HG03460 (cell line): ENCODE measurements around the gene HOXD10.

Source experiments
- ATAC-seq: cut with Tn5 transposase; IDR thresholded peaks from one replicate; pipeline ENCODE4 v1.9.1; 2021; ENCODE audit not compliant: unreplicated experiment

The HOXD10 gene

DNA sequence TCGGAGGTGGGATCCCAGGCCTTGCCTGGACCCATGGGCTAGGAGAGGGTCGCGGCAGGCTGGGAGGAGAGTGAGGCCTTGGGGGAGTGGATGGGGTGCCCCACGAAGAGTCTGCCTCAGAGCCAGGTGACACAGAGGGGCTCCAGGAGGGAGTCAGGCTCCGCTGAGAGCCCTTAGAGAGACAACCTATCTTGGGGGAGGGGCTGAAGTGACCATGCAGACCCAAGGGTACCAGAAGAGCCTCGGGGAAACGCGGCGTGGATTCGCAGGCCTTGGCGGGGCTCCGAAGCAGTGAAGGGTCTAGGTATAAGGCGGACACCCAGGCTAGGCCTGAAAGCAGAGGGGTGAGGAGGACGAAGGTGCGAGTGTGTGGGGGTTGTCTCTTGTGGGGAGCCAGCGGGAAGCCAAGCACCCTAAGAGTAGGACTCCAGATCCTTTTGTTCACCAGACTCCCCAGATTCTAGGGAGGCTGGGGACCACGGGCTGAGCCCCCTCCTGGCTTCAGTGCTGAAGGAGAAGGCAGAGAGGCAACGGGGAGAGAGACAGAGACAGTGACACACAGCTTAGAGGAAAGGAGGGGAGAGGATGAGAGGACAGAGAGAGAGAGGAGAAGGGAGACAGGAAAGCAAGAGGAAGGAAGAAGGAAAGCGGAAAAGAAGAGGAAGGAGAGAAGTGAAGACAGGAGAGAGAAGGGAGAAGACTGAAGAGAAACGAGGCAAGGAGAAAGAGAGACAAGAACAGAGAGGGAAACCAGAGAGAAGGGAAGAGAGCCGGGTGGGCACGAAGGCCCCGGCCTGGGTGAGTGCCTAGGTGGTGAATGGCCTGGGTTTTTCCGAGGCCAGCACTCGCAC lies 10.6 kb upstream of the HOXD10 start:
- ATAC-seq = no peak

DNA sequence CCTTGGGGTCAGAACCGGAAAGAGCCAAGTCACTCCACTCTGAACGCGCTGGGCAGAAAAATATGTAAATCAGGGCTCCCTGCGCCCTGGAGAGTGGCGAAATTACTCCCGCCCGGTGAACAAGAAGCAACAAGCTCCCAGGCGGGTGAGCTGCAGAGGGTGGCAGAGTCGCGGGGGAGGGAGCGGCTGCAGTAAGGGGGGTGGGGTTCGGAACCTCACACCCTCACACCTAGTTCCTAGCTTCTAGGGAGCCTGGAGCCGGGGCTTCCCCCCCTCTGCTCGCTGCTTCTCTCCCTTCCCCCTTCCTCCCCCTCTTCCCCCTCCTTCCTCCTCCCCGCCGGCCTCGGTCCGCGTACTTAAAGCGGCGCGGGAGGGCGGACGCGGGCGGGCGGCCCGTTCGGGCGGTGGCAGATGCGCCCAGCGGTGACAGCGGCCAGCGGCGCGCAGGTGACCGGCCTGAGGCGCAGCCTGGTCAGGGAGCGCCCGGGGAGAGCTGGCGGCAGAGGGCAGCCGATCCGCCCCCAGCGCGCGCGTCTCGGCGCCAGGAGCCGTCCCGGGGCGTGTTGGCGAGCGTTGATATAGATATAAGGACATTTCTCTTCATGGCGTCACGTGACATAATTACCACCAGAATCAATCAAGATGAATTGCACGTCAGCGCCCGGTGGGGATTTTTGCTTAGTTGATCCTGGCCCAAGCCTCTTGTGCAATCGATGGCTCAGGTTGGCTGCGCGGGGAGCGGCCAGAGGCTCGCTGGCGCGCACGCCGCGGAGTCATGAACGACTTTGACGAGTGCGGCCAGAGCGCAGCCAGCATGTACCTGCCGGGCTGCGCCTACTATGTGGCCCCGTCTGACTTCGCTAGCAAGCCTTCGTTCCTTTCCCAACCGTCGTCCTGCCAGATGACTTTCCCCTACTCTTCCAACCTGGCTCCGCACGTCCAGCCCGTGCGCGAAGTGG lies 9.7 kb upstream of the HOXD10 start, which contains the start of gene HOXD11:
Gene HOXD11, plus strand, starts transcription at position 700 of the 959 bp plus-strand sequence. Its CDS starts 76 bp downstream, at position 776.
- no peak for ATAC-seq

DNA sequence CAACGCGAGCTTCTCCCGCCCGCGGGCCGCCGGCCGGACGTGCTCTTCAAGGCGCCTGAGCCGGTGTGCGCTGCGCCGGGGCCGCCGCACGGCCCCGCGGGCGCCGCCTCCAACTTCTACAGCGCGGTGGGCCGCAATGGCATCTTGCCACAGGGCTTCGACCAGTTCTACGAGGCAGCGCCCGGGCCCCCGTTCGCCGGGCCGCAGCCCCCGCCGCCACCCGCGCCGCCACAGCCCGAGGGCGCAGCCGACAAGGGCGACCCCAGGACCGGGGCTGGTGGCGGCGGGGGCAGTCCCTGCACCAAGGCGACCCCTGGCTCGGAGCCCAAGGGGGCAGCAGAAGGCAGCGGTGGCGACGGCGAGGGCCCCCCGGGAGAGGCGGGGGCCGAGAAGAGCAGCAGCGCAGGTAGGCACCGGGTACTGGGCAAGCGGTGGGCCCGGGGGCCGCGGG lies 8.8 kb upstream of the HOXD10 start:
- ATAC-seq = no peak

DNA sequence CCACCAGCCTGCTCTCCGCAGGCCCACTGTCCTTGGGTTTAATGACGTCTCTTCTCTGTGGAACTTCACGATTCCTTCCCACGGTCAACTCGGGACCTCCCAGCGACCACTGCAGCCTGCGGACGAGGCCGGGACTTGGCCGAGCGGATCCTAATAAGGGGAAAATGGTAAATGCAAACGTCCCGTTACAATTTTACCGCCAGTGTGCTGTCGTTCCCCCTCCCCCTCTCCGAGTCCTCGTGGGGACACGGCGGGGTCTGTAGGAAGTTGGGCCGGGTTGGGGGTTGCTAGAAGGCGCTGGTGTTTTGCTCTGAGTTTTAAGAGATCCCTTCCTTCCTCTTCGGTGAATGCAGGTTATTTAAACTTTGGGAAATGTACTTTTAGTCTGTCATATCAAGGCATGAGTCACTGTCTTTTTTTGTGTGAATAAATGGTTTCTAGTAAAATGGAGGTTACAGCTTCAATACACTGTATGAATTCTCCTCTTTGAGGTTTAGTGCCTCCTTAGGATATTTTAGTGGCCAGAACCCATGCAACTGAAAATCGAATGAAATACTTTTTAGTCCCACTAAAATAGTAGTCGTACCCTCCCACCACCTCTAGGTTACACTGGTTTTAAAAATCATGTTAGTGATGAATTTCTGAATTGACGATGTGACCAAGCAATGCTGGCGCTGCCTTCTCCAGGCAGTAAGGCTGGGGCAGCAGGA lies 7.2 kb upstream of the HOXD10 start:
- no peak for ATAC-seq

DNA sequence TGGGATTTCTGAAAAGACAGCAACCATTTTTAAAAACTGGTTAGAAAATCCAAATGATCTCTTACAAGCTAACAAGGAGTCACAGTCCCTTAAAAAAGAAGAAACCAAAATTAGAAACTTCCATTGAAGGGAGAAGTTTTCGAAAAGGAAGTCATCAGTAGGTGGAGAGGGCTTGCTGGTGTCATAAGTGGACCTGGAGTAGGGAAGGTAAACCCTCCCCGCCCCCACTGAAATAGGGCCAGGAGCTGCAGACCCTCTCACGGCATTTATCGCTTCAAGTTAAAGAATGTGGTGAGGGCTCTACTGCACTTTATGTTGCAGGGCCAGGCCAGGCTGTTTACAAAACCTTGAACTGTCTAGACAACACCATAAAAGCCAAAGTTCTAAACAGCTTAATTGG lies 6.6 kb upstream of the HOXD10 start:
- ATAC-seq = no peak

DNA sequence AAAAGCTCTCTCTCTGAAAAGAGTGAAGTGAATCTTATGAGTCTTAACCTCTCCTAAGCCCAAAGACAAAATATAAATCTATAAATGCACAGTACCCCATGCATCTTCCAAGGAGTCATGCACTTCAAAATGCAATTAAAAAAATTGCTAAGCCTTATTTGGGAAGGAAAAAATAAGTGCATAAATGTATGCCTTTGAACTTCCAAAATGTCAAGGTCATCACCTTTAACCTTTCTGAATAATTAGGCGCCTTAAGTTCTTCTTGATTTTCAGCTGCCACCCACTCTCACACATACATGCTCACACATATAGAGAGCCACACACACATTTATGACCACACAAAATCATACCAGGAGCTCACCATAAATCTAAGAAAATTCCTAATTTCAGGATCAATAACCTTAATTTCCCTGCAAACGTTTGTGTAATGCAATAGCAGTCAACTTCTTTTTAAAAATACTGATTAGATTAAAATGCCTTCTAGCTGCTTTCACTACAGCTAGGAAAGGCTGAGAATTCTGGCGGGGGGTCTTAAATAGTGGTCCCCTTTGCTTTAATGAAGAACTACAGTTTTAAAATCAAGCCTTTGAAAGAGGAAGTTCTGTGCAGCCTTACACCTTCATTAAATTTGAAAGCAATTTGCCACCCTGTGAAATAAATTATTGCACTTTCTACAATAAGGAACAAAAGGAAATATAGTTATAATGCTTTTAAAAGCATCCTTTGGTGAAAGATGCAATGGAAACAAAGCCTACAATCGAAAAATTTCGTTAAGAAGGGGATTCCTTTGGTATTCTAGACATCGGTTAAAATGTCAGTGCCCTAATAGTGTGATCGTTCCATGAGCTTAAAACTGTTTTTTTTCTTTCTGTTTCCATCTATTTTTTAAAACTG lies 5.9 kb upstream of the HOXD10 start:
- no peak for ATAC-seq

DNA sequence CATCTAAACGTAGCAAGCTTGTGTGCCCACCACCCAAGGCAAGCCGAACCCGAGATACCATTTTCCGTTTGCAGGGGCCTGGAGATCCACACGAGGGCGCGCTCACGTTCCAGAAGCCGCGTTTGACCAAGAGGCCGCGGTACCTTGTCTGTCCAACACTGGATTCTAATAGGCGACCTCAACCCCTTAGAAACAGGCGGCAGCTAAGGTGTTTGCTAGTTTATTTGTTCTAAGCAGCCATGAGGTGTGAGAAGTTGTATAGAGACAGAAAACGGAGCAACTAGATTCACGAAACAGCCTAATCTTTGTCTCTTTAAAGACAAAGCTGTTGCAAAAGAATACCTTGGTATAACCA lies 5.3 kb upstream of the HOXD10 start:
- ATAC-seq = no peak

DNA sequence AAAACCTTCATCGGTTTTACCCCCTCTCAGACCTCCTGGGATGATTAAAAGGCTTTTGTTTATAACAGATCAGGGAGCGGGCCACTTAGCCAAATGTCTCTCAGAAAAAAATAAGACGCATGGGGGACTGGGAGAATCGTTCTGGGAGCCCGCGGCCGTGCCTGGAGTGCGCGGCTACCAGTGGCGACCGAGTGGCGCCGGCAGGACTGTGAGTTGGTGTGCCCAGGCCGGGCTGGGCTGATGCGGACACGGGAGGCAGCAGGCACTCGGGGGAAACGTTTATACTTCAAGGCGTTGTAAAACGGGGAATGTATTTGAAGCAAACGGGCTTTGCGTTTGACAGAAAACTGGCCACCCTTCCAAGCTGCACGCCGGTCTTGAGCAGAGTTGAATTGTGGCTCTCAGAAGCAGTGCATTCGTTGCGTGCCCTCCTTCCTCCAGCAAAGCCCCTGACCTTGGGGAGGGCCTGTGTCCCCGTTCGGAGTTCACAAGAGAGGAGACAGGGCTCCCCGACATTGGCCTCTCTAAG lies 4.7 kb upstream of the HOXD10 start:
- no peak for ATAC-seq

DNA sequence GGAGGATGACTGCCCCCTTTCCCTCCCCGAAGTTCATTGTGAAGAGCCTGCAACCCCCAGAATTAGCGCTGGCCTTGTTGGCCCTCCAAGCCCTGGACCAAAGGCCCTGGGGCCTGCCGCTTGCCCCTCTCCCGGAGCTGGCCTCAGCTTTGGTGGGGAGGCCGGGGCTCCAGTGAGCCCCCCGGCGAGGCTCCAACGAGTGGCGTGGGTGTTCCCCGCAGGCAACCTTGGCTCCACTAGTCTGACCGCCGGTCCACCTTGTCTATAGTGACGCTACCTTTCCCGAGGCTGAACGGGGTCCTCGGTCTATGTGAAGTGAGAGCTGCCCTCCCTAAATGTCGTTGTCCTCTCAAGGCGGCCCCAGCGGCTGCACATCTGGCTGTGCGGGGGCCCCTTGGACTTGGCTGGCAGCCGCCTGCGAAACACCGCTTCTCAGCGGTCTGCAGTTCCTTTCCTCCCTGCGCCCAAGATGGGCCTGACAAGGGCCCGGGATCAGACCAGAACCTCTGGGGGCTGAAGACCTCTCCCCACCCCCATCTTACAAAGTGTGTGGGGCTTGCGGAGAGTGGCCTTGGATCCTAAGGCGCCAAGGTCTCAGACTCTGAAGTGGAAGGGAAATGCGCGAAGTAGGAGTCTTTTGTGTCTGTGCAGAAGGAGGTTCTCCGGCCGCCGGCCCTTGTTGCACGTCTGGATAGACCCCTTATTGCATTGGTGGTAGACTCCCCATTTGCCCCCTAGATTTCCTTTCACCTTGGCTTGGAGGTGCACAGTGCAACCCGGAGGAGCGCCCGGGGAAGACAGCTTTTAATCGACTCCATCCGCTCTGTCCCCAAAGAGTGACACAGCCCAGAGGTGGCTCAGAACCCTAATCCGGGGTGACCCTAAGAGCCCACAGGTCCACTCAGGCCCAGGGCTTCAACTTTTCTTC lies 3.9 kb upstream of the HOXD10 start:
- no peak for ATAC-seq

DNA sequence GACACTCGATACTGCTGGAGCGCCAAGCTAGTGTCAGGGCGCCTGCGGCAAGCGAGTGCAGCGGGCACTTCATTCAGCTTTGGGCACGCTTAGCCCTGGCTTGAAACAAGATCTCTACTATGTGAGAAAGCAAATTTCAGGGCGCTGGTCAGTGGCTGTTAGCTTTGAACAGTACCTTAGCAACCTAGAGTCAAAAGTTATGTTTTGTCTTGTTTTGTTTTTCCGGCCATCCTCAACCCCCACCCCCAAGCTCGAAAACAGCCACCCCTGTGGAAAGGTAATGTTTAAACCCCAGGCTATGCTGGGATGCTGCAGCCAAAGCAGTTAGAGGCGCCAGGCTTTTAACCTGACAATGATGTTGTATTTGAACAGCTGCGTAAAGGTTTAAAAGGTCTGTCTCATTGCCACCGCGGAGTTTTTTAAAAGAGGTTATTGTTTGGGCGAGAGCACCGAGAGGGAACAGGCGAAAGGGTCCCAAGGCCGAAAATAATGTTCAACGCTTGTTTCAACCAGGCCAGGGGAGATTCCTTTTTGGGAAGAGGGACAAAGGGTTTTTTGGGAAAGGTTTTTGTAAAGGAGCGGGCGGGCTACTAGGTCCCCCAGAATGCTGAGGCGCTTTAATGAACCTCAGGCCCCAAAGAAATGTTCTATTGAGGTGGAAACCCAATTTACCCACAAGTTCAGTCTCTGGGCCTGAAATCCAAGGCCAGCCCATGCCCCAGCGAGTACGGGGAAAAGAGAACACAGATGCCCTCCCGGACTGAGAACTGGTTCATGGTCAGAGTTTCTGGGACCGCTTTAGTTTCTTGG lies 2.3 kb upstream of the HOXD10 start:
- no peak for ATAC-seq

DNA sequence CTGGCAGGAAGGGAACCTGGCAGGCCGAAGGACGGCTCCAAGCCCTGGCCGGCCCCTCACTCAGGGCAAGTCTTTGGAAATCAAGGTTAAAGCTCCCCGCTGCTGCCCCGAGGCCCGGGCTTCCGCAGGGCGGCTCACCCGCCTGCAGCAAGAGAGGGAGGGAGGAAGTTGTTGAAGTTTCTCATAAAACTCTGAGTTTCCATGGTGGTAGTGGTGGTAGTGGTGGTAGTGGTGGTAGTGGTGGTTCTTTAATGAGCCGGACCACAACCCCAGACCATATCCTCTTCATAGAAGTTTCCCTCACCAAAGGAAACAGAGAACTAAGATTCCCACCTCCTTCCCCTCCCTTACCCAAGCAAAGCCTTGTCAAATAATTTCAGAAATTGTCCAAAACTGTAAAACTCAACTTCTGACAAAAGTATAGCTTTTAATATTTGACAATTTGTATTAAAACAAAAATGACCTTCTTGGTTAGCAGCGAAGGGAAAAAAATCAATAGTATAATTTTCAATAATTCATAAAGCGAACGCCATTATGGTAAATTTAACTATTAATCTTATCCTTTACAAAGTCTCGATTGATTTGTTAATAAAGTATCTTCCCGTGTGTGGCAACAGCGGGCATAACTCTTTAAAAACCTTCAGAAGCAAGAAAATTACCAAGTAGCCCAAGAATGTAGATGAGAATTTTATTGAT lies 1.5 kb upstream of the HOXD10 start:
- no peak for ATAC-seq

DNA sequence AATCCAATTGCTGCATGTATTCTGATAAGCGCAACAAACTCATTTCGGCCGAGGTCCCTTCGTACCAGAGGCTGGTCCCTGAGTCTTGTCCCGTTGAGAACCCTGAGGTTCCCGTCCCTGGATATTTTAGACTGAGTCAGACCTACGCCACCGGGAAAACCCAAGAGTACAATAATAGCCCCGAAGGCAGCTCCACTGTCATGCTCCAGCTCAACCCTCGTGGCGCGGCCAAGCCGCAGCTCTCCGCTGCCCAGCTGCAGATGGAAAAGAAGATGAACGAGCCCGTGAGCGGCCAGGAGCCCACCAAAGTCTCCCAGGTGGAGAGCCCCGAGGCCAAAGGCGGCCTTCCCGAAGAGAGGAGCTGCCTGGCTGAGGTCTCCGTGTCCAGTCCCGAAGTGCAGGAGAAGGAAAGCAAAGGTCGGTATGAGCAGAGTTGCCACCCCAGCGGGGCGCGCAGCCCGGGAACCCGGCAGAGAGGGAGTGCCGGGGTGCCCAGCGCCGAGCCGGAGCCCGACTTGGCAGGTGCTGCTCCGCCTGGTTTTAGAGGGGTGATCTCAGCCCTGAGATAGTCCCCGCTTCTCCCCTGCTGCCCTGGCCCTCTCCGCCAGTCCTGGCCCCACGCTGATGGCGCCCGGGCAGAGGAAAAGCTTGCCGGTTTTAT lies 714 bp downstream of the HOXD10 start:
- ATAC-seq = no peak

DNA sequence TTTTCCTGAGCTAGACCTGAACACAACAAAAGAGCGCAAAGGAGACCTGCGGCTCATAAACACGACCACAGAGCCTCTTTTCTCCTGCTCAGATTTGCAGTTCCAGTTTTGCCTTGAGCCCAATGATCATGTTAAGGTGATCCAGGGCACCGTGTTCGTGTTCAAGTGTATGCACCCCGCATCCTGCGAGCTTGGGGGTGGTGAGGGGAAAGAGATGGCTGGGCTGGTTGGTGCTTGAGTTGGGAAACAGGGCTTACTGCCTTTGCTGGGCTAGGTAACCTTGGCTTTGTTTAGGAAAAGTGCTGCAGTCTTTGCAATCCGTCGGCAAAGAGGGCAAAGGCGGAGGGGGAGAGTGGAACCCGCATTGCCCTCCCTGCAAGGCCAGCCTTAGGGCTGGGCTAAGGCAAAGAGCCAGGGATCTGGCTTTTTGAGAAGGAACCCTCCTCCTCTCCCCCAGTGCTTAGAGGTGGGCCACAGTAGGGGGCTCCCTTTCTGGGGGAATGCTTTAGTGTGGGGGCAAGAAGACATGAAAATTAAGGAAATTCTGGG lies 1.3 kb downstream of the HOXD10 start:
- no peak for ATAC-seq

DNA sequence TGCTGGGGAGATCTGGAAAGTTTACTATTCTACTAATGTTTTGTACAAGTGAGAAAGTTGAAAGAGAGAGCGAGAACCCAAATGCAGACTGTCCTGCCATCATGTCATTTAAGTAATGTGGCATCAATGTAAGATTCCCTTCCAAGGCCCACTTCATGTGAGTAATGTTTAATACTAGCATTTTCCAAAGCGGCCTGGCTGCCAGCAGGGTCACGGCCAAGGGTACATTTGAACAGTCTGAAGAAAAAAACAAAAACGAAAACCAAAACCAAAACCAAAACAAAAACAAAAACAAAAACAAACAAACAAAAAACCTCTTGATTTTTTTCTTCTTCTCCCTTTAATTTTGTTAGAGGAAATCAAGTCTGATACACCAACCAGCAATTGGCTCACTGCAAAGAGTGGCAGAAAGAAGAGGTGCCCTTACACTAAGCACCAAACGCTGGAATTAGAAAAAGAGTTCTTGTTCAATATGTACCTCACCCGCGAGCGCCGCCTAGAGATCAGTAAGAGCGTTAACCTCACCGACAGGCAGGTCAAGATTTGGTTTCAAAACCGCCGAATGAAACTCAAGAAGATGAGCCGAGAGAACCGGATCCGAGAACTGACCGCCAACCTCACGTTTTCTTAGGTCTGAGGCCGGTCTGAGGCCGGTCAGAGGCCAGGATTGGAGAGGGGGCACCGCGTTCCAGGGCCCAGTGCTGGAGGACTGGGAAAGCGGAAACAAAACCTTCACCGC lies 2.2 kb downstream of the HOXD10 start:
- ATAC-seq = no peak

DNA sequence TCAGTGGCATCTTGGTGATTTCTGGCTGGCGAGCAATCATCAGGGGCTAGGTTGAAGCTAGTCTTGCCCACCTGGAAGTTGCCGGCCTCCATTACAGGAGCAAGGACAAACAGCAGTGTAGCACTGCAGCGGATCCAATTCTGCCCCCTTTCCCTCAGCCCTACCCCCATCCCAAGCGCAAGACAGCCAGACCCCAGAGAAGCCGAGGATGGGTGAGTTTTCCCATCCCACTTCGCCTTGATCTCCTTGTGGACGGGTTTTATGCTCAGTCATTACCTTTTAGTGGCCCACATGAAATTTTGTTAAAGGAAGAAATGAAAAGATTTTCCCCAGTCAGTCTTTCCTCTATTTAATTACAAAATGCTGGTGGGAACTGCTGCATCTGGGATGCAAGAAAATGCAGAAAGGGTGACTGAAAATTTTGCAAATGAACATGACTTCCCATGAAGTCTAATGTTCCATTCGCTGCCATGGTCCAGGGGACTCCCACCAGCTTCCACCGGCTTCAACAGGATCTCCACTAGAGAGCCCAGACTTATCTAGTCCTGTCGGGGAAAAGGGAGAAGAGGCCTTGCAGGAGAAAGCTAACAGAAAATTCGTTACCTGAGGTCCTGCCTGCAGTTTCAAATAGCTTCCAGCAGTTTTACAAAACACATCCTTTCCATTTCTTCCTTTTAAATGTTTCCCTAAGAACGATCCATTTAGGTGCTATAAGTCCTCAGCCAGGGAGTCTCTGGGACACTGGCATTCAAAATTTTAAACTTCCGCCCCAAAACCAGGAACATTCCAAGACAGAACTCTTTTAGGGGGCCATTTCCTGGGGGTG lies 4.0 kb downstream of the HOXD10 start:
- ATAC-seq = no peak
